H1 (cell line): Measurements from ENCODE around the gene PTPRD. TPM values are rescaled to one million over a fixed set of nuclear protein-coding genes. Genes with fewer than 3 reads are reported as not detected.

Experiments
- CBX5 ChIP-seq: fragments of 300-800, 300-1000 bp; sonication (generic); IDR thresholded peaks from 2 replicates; pipeline ENCODE4 v1.7.1; 2016; ENCODE audit warnings: antibody characterized with exemption, low read length, low read depth
- CEBPB ChIP-seq: IDR thresholded peaks from 2 replicates; pipeline ENCODE4 v1.6.1; 2012; ENCODE audit warnings: low read depth, low read length
- CHD7 ChIP-seq: fragments of 300-600 bp; sonication (generic); IDR thresholded peaks from 2 replicates; pipeline ENCODE4 v1.7.1; 2012; ENCODE audit warnings: low read length, moderate library complexity, mild to moderate bottlenecking, inconsistent platforms; ENCODE audit not compliant: insufficient replicate concordance
- HDAC2 ChIP-seq, 2 experiments: fragments of 300-600 bp in 1 of 2; sonication (generic) in 1 of 2; IDR thresholded peaks; 2 replicates each; pipeline ENCODE4 v1.6.1; 2011 to 2012; ENCODE audit warnings: low read depth in 2 of 2, low read length in 2 of 2, mild to moderate bottlenecking in 2 of 2, moderate library complexity in 2 of 2, borderline replicate concordance in 1 of 2, inconsistent platforms in 1 of 2
- MAFK ChIP-seq: IDR thresholded peaks from 2 replicates; pipeline ENCODE4 v1.6.1; 2012; ENCODE audit warnings: low read depth, mild to moderate bottlenecking, improper control_type of control experiment, low read length
- SRF ChIP-seq: IDR thresholded peaks from 2 replicates; pipeline ENCODE4 v1.6.1; 2011; ENCODE audit warnings: mild to moderate bottlenecking, low read depth, low read length, moderate library complexity
- TAF7 ChIP-seq: optimal IDR thresholded peaks from 2 replicates; pipeline ENCODE3; 2011; ENCODE audit warnings: low read depth, mild to moderate bottlenecking, inconsistent platforms, low read length, moderate library complexity, borderline replicate concordance
- polyA plus RNA-seq, 7 experiments: library from polyadenylated mRNA; depleted of rRNA in 3 of 7; stranded (reverse) in 5 of 7; unstranded in 2 of 7; fragments of >200 nt in 5 of 7; fragments of 200-250 nt in 2 of 7; gene quantifications; 1 replicate in 5 of 7; 2 replicates in 1 of 7; 4 replicates in 1 of 7; pipeline versions ENCODE4 v1.2.1 to v1.2.3, GENCODE V29; 2011 to 2013; ENCODE audit warnings: missing spikeins in 2 of 7, mixed read lengths in 2 of 7
- total RNA-seq: library from RNA; stranded (reverse); fragmentation: NEBNext Ultra II Directional; extraction: Animal tissue kit (Norgen Biotek cat#: 25700); gene quantifications from 2 replicates; pipeline ENCODE4 v1.2.1, GENCODE V29; 2021
- TF ChIP-seq, protein P1 (sequence below): IDR thresholded peaks from 2 replicates; pipeline ENCODE4 v1.6.1; 2011; ENCODE audit warnings: low read depth, mild to moderate bottlenecking, low read length; ENCODE audit not compliant: insufficient read depth
- TF ChIP-seq, protein P2 (sequence below): IDR thresholded peaks from 2 replicates; pipeline ENCODE4 v1.6.1; 2012; ENCODE audit warnings: low read length, inconsistent platforms

The PTPRD gene
- total and polyA plus RNA-seq, 2 of the 8 experiments (the other 6 are each of a cell fraction or from before 2014, with no cell fraction given), result 17.2 to 77.0 TPM

GRCh38 chr9:8869812-8870211, 1743.0 kb downstream of the PTPRD start (continued):
- TF ChIP-seq CHD7 (no peak), MAFK (no peak), CBX5 (no peak), CEBPB (no peak), TAF7 (no peak), HDAC2 (IDR thresholded peaks at IDR 0.05; ENCODE audit: borderline replicate concordance in 1 of 2, low read depth in 2 of 2, low read length in 2 of 2) (no peak), SRF (no peak)
- TF ChIP-seq, protein P1, sequence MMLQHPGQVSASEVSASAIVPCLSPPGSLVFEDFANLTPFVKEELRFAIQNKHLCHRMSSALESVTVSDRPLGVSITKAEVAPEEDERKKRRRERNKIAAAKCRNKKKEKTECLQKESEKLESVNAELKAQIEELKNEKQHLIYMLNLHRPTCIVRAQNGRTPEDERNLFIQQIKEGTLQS, result no peak
- TF ChIP-seq, protein P2, sequence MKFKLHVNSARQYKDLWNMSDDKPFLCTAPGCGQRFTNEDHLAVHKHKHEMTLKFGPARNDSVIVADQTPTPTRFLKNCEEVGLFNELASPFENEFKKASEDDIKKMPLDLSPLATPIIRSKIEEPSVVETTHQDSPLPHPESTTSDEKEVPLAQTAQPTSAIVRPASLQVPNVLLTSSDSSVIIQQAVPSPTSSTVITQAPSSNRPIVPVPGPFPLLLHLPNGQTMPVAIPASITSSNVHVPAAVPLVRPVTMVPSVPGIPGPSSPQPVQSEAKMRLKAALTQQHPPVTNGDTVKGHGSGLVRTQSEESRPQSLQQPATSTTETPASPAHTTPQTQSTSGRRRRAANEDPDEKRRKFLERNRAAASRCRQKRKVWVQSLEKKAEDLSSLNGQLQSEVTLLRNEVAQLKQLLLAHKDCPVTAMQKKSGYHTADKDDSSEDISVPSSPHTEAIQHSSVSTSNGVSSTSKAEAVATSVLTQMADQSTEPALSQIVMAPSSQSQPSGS, result no peak
